HG02571 (cell line): ENCODE data around the gene TMEM53.

Experiments
- ATAC-seq: cut with Tn5 transposase; IDR thresholded peaks from one replicate; pipeline ENCODE4 v1.9.1; 2021; ENCODE audit warnings: mild to moderate bottlenecking, moderate library complexity; ENCODE audit not compliant: unreplicated experiment

Gene TMEM53

DNA sequence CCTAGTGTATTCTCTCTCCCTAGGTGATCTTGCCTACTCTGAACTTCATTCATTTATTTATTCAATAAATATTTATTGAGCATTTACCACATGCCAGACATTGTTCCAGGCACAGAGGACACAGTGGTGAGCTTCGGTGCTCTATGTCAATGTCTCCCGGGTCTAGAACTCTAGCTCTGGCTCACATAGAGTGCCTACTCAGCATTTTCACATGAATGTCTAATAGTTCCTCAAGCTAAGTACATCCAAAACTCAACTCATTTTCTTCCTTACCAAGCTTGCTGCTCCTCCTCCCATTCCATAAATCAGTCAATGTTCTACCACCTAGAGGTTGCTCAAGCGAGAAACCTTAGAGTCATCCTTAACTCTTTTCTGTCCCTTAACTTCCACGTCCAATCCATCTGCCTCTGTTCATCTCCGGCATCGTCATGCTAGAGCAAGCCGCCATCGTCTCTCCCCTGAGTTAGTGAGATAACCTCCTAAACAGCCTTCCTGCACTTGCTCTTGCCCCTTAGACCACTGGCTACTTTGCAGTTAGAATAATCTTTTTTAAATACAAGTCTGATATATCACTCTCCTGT is 67.5 kb downstream of the TMEM53 start:
- no peak for ATAC-seq

DNA sequence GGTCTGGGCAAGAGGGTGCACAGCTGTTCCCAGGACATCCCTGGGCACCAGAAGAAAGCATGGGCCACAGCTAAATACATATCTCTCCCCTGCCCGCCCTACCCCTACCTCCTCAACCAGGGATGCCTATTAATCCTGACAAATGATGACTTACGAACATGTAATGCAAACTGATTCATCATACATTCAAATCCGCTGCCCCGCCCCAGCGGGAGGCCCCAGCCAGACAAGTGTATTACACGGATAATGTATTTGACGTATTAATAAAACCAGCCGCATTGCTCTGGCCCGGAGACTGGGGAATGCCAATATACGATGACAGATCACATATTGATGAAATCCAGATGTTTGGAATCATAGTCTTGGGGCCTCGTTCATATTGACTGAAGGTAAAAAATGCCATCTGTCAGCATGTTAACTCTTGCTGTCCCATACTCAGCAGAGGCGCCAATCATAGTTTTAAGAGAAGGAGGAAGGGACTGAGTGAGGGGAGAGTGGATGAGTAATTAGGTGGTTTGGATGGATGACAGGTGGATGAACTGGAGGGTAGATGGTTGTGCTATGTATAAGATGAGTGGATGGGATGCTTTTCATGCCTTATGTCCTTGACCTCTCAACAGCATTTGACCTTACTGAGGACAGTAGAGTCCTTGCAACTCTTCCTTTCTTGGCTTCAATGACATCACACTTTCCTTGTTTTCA is 68.2 kb downstream of the TMEM53 start:
- no peak for ATAC-seq

DNA sequence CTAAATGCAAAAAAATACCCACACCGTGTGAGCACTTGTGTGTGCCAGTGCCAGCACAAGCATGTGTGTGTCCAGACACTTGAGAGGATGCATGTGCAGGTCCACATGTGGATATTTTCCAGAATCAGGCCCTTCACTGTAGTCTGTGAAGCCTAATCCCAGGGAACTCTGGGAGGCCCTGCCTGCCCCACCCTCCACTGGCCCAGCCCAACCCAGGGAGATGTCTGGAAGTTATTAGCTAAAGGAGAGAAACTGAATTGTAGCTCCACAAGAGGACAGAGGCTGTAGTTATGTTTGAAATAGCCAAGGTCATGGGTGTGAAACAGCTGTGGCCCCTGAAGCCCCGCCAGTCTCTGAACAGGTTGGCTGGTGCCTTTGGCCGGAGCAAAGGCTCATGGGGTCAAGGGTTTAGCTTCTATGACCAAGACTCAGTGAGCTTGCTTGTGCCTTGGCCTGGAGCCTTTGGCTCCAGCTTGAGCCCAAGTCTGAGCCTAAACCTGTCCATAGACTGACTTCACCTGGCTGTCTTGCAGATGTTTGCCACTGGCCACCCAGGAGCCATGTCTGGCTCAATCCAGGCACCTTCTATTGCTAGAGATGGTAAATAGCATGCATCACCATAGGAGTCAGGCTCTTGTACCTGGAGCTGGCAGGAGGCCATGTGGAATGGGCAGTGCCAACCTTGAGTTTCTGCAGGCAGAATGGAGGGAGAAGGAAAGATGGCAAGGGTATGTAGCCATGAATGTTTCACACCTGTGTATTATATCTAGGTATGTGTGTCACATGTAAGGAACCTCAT is 69.9 kb downstream of the TMEM53 start:
- no peak for ATAC-seq

DNA sequence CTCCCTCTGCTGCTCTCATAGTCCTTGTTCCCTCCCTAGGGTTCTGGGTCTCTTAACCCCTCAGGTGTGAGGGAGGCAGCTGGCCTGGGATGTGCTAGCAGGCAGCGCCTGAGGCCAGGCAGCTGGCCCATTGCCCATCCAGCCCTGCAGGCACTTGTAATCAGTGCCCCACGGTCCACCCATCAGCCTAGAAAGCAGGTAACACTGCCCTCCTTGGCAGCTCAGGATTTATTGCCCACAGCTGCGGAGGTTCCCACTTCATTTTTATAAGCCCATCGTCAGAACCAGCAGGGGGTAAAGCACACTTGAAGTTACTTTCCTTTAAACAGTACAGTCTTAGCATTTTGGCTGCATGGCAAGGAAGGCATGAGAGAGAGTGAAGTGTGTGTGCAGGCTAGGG is 70.6 kb downstream of the TMEM53 start:
- no peak for ATAC-seq
